Measurements from ENCODE around the gene PDE11A.

- no peak for TF ChIP-seq CTCF (IDR thresholded peaks at IDR 0.05)
- no peak for TF ChIP-seq POLR2A (IDR thresholded peaks at IDR 0.05)
Measured at GRCh38 chr2:178119179-178119922, 46.8 kb upstream of the PDE11A start.

Data from esophagus squamous epithelium (tissue), 4 donors.